ENCODE results near the gene GABRE. TPM values are rescaled to one million over a fixed set of nuclear protein-coding genes. Genes with fewer than 3 reads are reported as not detected.

Gene GABRE
- total and polyA plus RNA-seq, 10 of the 15 experiments (the other 5 are each of a cell fraction or from before 2014, with no cell fraction given) = 0.01 to 0.15 (median 0.10) TPM; not detected in 6

- TF ChIP-seq, protein P1, sequence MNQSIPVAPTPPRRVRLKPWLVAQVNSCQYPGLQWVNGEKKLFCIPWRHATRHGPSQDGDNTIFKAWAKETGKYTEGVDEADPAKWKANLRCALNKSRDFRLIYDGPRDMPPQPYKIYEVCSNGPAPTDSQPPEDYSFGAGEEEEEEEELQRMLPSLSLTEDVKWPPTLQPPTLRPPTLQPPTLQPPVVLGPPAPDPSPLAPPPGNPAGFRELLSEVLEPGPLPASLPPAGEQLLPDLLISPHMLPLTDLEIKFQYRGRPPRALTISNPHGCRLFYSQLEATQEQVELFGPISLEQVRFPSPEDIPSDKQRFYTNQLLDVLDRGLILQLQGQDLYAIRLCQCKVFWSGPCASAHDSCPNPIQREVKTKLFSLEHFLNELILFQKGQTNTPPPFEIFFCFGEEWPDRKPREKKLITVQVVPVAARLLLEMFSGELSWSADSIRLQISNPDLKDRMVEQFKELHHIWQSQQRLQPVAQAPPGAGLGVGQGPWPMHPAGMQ (IDR thresholded peaks at IDR 0.05; ENCODE audit: borderline replicate concordance) = no peak
- TF ChIP-seq HDAC2 (IDR thresholded peaks at IDR 0.05) = no peak
- no peak for TF ChIP-seq ASH2L (IDR thresholded peaks at IDR 0.05; ENCODE audit: borderline replicate concordance, low read depth)
- no peak for TF ChIP-seq STAT3 (IDR thresholded peaks at IDR 0.05; ENCODE audit: low read depth, low read length)
These were observed 14.3 kb upstream of the GABRE start (continued) for GRCh38 chrX:151988706-151989299.

DNA sequence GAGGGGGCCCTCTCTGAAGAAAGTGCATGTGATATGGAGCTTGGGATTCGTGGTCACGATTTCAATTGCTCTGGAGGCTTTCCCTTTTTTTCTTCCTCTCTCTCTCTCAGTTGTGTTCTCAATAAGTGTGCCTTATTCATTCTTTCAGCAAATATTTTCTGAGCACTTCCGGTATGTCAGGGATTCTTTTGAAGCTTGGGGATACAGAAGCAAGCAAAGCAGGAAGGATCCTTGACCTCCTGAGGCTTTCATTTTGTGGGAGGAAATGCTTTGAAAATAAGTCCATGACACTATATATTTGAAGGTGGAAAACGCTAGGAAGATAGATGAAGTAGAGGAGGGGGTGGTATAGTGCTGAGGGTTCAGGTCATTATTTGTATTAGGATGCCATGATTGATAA is 12.6 kb upstream of the GABRE start:
- Histone ChIP-seq H3K9me3 (replicated peaks; ENCODE audit: control insufficient read depth, insufficient read depth, low read length) (no peaks in the 10 kb centered on the region), H3K9ac (ENCODE audit: control insufficient read depth, insufficient read depth, low read length) (no peak overlapping the region), H3K27ac (ENCODE audit: control insufficient read depth, insufficient read depth) (no peak overlapping the region), H3K36me3 (ENCODE audit: control insufficient read depth in 2 of 2, insufficient read depth in 2 of 2, low read length in 1 of 2) (no peaks in the 10 kb centered on the region), H3K79me2 (ENCODE audit: control insufficient read depth, insufficient read depth, low read length) (no peaks in the 10 kb centered on the region), H2AFZ (ENCODE audit: control insufficient read depth, low read depth, low read length) (no peak overlapping the region), H4K20me1 (ENCODE audit: control insufficient read depth, insufficient read depth) (no peaks in the 10 kb centered on the region), H3K27me3 (replicated peaks in 1 of 2; ENCODE audit: control insufficient read depth in 2 of 2, insufficient read depth in 2 of 2, low read length in 1 of 2) (no peaks in the 10 kb centered on the region), H3K4me2 (ENCODE audit: control insufficient read depth, insufficient read depth) (no peak overlapping the region), H3K4me1 (ENCODE audit: control insufficient read depth, insufficient read depth, low read length) (no peaks in the 10 kb centered on the region), H3K4me3 (no peak overlapping the region)
- ATAC-seq = no peak
- WGBS (ENCODE audit: insufficient coverage, insufficient replicate concordance, low lambda C conversion rate, missing lambda C conversion rate) = 2% methylated on average over 4 of the region's 4 CpGs
- SMC1A ChIA-PET (ENCODE audit: uncharacterized antibody, unreplicated experiment) = no interaction called here
- RAD21 ChIA-PET (ENCODE audit: unreplicated experiment) = no interaction called here
- POLR2A ChIA-PET = no interaction called here
- intact Hi-C loops (cut with micrococcal nuclease; ENCODE audit: unreplicated experiment) (no loop called here), in situ Hi-C loops (cut with MboI) (no loop called here)
- BruUV-seq (replicated peaks) = no TSS peak
- FAIRE-seq = no peak
- DNase-seq (ENCODE audit: low read depth, low spot score) = no peak
- CTCF ChIA-PET = no interaction called here
- TF ChIP-seq, protein P2, sequence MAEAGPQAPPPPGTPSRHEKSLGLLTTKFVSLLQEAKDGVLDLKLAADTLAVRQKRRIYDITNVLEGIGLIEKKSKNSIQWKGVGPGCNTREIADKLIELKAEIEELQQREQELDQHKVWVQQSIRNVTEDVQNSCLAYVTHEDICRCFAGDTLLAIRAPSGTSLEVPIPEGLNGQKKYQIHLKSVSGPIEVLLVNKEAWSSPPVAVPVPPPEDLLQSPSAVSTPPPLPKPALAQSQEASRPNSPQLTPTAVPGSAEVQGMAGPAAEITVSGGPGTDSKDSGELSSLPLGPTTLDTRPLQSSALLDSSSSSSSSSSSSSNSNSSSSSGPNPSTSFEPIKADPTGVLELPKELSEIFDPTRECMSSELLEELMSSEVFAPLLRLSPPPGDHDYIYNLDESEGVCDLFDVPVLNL (IDR thresholded peaks at IDR 0.05; ENCODE audit: low read depth, low read length) = no peak
- no peak for TF ChIP-seq SMAD1 (IDR thresholded peaks at IDR 0.05; ENCODE audit: low read depth, partially characterized antibody)
- TF ChIP-seq USF1 (IDR thresholded peaks at IDR 0.05; ENCODE audit: borderline replicate concordance, extremely low read length, insufficient read depth, low read depth, low read length) = no peak
- no peak for TF ChIP-seq LARP7 (IDR thresholded peaks at IDR 0.05)
- TF ChIP-seq TAF1 (IDR thresholded peaks at IDR 0.05; ENCODE audit: borderline replicate concordance, low read depth, low read length) = no peak
- TF ChIP-seq MTA2 (IDR thresholded peaks at IDR 0.05; ENCODE audit: low read depth) = no peak
- no peak for TF ChIP-seq ESRRA (IDR thresholded peaks at IDR 0.05; ENCODE audit: low read length)
- TF ChIP-seq, protein P3, sequence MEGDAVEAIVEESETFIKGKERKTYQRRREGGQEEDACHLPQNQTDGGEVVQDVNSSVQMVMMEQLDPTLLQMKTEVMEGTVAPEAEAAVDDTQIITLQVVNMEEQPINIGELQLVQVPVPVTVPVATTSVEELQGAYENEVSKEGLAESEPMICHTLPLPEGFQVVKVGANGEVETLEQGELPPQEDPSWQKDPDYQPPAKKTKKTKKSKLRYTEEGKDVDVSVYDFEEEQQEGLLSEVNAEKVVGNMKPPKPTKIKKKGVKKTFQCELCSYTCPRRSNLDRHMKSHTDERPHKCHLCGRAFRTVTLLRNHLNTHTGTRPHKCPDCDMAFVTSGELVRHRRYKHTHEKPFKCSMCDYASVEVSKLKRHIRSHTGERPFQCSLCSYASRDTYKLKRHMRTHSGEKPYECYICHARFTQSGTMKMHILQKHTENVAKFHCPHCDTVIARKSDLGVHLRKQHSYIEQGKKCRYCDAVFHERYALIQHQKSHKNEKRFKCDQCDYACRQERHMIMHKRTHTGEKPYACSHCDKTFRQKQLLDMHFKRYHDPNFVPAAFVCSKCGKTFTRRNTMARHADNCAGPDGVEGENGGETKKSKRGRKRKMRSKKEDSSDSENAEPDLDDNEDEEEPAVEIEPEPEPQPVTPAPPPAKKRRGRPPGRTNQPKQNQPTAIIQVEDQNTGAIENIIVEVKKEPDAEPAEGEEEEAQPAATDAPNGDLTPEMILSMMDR (IDR thresholded peaks at IDR 0.05 in 2 of 3, conservative IDR thresholded peaks at IDR 0.05 in 1 of 3; ENCODE audit: control insufficient read depth in 2 of 3, extremely low read depth in 1 of 3, insufficient read depth in 1 of 3, low read depth in 3 of 3, low read length in 3 of 3) = no peak
- no peak for TF ChIP-seq STAT3 (IDR thresholded peaks at IDR 0.05; ENCODE audit: low read depth, low read length)
- TF ChIP-seq EED (IDR thresholded peaks at IDR 0.05; ENCODE audit: low read depth) = no peak
- no peak for TF ChIP-seq ZNF207 (IDR thresholded peaks at IDR 0.05; ENCODE audit: borderline replicate concordance)
- TF ChIP-seq IKZF1 (conservative IDR thresholded peaks at IDR 0.05) = no peak
- no peak for TF ChIP-seq BACH1 (IDR thresholded peaks at IDR 0.05; ENCODE audit: borderline replicate concordance)
